Ammon's horn (tissue), 1 donor: ENCODE results near the gene MED7.

Experiments used
- DNase-seq: peaks from one replicate; pipeline ENCODE4 v3.0.0-alpha.2; 2016; ENCODE audit warnings: low spot score

MED7 gene

GRCh38 chr5:157106630-157107461 is 35.8 kb downstream of the MED7 start:
- DNase-seq, result peak; percentile 9

GRCh38 chr5:157100140-157100679 is 42.5 kb downstream of the MED7 start:
- no peak for DNase-seq

- no peak for DNase-seq
Measured at GRCh38 chr5:157088342-157088990, 54.2 kb downstream of the MED7 start.
